Stimulated activated CD4-positive, alpha-beta T cell treated with anti-CD3 and anti-CD28 coated beads, TNF-alpha, amount 100 ng/mL, for 4 hours (primary cell): Measurements from ENCODE around the gene STK32B.
"Not testable (repeated sequence)": the region's sequence is repeated elsewhere in the genome, so short reads cannot be mapped to it uniquely, and the experiment has no call there.

Source experiments
- DNase-seq, 3 experiments: peaks; one replicate each; pipeline ENCODE4 v3.0.0-alpha.2; 2020; ENCODE audit warnings: low read depth in 3 of 3

Gene STK32B

DNA sequence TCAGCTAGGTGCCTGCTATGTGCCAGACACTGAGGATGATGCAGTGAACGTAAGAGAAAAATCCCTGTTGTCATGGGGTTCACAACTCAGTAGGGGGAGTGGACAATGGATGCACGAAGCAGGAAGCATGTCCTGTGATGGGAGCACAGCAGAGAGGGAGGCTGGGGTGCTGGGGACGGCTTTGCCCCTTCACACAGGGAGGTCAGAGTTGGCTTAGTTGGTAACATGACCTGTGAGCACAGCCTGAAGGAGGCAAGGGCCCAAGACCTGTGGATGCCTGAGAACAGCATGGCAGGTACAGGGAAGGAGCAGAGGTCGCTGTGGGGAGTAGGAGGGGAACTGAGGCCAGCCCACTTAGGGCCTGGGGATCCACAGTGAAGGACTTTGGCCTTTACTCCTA, 109.4 kb downstream of the STK32B start:
- DNase-seq: no peak

DNA sequence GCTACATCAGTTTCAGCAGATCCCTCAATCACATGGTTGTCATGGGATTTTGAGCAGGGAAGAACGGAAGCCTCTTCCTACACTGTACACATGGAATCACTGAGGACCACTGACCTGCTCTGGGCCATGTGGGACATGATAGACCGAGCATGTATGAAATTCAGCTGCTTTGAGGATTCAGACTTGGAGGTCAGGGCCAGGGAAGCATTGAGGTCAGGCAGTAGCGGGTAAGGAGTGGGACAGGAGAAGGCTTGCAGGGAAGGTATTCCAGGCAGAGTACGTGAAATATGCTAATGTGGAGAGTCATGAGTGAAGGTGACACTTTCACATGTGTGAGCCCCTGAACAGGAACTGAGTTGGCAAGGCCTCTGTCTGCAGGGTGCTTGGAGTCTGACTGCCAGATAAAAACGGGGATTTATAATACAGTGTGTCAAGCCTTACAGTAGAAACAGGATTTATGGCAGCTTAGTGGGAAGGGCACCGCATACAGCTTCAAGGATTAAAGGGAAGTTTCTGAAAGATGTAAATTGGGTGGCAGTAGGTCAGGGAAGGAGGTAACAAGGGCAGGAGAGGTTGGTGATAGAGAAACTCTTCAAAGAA, 111.7 kb downstream of the STK32B start:
- DNase-seq: no peak

- DNase-seq: no peak
These were observed 113.1 kb downstream of the STK32B start for GRCh38 chr4:5164221-5164912.

- no peak for DNase-seq
These were observed 114.4 kb downstream of the STK32B start for GRCh38 chr4:5165420-5166369.

DNA sequence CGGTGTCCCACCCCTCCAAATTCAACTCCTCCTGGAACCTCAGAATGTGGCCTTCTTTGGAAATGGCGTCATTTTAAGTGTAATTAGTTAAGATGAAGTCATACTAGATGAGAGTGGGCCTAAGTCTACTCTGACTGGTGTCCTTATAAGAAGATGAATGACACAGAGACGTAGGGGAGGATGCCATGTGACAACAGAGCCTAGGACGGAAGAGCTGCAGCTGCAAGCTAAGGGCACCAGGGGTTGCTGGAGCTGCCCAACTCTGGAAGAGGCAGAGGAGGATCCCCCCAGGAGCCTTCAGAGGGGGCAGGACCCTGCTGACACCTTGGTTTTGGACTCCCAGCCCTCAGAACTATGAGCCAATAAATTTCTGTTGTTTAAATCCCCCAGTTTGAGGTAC, 115.1 kb downstream of the STK32B start:
- no peak for DNase-seq

- no peak for DNase-seq
These were observed 117.6 kb downstream of the STK32B start for GRCh38 chr4:5168891-5169290.

GRCh38 chr4:5175836-5176235, 124.6 kb downstream of the STK32B start:
- not testable (repeated sequence) for DNase-seq

DNA sequence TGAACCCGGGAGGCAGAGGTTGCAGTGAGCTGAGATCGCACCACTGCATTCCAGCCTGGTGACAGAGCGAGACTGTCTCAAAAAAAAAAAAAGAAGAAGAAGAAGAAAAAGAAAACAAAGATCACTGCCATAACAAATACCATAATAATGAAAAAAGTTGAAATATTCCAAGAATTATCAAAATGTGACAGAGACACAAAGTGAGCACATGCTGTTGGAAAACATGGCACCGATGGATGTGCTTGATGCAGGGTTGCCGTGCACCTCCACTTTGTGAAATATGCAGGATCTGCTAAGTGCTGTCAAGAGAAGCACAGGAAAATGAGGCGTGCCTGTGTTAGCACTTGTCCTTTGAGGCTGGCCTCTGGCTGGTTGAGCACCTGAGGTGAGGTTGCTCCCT, 133.3 kb downstream of the STK32B start:
- DNase-seq: no peak

DNA sequence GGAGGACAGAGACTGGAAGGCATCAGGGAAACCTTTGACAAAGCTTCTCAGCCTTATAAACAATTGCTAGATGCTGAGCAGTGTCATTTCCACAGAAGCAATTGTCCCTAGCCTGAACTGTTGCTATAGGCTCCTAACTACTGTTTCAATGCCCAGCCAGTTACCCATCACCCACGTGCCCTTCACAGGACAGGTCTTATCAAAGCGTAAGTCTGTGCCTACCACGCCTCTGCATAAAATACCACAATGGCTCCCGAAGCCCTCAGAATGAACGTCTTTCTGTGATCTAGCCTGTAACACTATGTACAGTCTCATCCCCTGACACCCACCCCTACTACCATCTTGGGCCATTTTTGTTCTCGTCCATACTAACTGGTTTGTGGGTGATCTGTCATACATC, 134.3 kb downstream of the STK32B start:
- DNase-seq: no peak

DNA sequence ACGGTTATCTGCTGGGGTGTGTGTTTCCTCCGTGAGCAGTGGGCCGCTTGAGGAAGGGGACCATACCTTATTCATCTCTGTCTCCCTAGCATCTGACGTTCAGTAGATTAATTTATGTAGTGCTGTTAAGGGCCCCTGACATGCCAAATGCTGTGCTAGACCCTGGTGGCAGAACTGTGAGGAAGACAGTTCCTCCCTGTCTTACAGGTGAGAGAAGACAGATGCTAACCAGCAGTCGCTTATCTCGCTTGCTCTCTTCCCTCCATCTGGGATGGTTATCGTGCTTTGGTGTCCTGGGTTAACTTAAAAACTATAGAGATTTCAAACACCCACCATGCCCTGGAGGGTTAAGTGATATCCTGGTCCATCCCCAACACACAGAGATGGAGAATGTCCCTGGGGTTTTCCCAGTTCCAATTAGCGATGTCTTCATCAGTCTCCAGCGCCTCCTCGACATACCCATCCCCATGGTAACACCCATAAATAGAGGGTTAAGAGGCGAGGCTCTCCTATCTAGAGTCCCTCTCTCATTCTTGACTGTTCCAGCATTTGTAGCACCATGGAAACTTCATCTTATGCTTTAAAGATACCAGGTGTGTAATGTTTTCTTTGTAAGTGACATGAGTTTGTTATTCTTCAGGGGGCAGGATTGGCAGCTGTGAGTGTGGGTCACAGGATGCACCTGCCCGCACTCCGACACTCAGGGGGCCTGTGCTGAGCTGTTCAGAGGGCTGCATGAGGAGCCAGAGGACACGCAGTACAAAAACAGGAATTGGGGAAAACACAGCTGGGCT, 135.2 kb downstream of the STK32B start:
- no peak for DNase-seq

DNA sequence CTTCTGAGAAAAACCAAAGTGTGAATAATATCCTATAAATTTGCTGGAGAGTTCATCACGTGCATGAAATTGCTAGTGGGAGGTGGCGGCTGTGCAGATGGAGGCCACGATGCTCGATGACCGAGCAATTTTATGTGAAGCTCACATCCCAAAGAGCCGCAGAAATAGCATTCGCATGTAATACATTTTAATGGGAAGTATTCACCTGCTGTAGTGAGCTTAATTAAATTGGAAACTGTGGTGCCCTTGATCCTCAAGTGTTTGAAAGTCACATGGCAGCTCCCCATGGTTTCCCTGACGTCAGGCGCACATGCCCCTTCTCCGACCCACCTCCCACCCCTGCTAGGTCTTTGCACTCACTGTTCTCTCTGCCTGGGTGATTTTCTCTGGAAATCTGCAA, 136.8 kb downstream of the STK32B start:
- no peak for DNase-seq

GRCh38 chr4:5191831-5192230, 140.6 kb downstream of the STK32B start:
- DNase-seq: no peak

GRCh38 chr4:5192271-5192670, 141.0 kb downstream of the STK32B start:
- no peak for DNase-seq

DNA sequence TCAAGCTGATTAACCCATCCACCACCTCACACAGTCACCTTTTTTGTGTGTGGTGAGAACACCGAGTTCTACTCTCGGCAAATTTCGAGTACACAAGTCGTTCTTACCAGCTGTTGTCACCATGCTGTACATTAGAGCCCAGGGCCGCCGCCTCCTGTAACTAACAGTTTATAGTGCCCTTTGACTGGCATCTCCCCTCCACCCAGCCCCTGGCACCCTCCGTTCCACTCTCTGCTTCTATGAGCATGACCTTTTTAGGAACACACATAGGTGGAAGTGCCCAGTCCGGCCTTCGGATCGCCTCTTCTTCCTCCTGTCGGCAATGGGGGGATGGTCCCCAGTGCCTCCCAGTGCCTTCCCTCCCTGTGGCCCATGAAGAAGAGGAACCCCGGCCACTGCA, 141.4 kb downstream of the STK32B start:
- DNase-seq: no peak

DNA sequence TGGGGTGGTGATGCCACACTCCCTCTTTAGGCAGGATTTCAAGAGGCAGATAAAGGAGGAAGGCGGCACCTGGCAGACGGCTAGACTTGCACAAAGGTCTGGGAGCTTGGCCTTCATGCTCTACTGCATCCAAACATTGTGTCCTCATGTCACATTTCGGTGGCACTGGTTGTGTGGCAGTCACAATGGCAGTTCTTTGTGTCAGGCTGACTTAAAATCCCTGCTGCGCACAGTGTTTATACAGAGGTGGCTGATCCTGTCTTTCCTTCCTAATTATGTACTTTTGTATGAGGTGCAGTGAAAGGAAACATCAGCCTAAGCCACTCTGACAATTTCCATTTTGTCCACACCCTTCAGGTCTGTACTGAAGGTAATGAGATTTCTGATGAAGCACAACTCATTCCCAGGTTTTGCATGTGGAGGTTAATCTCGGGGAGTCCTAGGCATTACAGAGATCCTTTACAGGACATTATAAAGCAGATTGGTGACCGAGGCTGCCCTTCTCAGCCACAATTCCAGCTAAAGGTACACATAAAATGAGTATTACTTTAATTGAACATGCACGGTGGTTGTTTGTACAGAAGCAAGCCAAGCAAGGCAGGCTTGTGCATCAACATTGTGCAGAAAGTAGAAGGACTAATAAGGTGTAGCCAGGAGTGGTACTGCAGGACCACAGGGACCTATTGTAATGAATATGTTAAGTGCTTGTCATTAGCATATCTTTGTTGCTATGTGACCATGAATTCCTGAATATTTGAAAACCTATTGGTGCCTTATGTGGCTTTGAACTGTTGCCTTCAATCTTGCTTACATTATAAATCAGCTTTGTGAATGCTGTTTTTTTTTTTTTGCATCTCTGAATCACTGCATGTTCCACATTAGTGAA, 147.6 kb downstream of the STK32B start:
- DNase-seq: no peak

DNA sequence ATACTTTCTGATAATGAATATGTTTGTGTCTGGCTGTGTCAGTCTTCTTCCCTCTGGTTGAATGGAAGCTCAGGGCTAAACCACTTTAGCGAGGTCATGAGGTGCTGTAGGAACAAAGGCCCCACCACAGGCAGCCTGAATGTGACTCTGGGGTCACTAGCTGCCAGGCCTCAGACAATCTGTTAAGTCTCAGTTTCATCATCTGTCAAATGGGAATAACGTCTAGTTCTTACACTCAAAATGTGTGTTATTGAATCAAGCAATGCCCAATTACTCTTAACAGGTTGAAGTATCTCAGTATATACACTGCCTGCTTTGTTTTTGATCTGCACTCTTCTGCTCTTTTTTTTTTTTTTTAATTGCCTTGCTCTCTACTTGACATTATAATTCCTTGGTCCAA, 148.6 kb downstream of the STK32B start:
- DNase-seq: no peak

DNA sequence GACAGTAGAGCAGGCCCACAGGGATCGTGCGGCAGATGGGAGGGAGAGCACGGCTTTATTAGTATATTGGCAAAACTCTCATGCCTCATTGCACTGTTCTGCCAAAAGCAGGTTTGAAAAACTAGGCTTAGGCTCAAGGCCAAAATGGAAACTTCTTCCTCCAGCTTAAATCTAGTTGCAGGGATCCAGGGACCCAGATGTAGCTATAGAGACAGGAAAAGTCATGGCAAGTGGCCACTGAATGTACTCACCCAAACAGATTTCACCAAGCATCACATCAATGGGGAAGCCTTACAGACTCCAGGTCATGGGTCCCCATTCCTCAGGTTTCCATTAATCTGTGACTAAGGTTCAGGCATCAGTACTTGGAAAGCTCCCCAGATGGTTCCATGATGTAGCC, 149.2 kb downstream of the STK32B start:
- no peak for DNase-seq

DNA sequence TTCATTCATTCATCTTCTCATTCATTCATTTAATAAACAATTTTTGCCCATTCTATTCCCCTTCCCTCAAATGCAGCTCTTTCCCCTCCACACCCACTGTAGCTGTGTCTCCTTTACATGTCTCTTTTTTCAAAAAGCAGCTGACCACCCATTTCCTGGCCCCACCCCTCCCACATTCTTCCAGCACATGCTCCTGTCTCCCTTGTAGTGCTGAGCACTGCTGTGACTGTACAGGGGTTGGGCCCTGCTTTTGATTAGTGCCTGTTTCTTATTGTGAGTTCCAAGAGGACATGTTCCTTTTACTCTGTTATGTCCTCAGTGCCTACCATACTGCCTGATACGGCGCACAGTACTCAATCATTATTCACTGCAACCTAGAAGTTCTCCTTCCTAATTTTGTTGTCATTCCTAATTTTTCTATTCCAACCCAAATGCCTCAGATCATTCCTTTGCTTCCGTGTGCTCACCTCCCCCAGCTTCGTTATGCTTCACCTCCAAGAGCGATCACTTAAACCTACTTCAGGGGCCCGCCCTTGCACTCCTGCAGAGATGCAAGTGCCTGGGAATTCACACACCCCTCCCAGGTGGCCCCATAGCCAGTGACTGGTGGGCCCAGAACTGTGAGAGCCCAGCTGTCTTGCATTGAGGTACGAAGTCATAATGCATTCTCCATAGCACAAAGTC, 152.2 kb downstream of the STK32B start:
- no peak for DNase-seq

DNA sequence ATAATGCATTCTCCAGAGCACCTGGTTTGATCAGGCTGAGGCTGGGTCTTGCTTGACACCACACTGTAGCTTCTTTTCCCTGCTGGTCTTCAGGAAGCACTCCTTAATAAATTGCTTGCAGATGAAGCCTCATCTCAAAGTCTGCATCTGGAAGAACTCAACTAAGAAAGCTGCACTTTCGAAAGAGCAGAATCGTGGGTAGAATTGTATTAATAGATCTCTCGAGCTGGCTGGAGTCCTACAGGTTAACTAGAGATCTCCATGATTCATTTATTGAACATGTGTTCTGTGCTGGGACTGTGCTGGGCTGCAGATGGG, 152.7 kb downstream of the STK32B start:
- DNase-seq: no peak

DNA sequence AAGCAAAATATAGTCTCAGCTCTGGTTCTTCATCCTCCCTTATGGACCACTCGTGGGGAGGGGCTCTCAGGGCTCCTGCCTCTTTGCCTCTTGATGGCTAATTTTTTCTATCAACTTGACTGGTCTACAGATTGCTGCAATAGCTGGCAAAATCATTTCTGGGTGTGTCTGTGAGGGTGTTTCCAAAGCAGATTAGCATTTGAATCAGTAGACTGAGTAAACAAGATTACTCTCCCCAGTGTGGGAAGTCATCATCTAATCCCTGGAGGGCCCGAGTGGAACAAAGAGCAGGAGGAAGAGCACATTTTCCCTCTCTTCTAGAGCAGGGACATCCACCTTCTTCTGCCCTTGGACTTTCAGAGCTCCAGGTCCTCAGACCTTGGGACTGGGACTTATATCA, 153.5 kb downstream of the STK32B start:
- DNase-seq: no peak
